SKM-1 (cell line): Measurements from ENCODE around the gene PTEN.

Source experiments
- DNase-seq: peaks from one replicate; lab custom pipeline; 2025; ENCODE audit not compliant: unreplicated experiment; lab: John Stamatoyannopoulos, UW

Gene PTEN

GRCh38 chr10:87915989-87916388 lies 52.6 kb downstream of the PTEN start:
- no peak for DNase-seq

GRCh38 chr10:87916515-87916914 lies 53.1 kb downstream of the PTEN start:
- no peak for DNase-seq

GRCh38 chr10:87918254-87918859 lies 54.9 kb downstream of the PTEN start:
- no peak for DNase-seq

- no peak for DNase-seq
Measured at GRCh38 chr10:87920538-87920937, 57.1 kb downstream of the PTEN start.

GRCh38 chr10:87921931-87922688 lies 58.7 kb downstream of the PTEN start:
- no peak for DNase-seq

- DNase-seq = no peak
Measured at GRCh38 chr10:87923233-87923632, 59.8 kb downstream of the PTEN start.

GRCh38 chr10:87925570-87925969 lies 62.1 kb downstream of the PTEN start:
- no peak for DNase-seq

GRCh38 chr10:87927091-87927490 lies 63.7 kb downstream of the PTEN start:
- DNase-seq = no peak

- DNase-seq = no peak
Measured at GRCh38 chr10:87928996-87929395, 65.6 kb downstream of the PTEN start.

- DNase-seq = no peak
Measured at GRCh38 chr10:87930141-87930540, 66.7 kb downstream of the PTEN start.

- DNase-seq = no peak
Measured at GRCh38 chr10:87930934-87931835, 67.8 kb downstream of the PTEN start.

- DNase-seq = no peak
Measured at GRCh38 chr10:87931836-87932230, 68.4 kb downstream of the PTEN start.

- no peak for DNase-seq
Measured at GRCh38 chr10:87935290-87936141, 72.1 kb downstream of the PTEN start.

GRCh38 chr10:87940210-87940609 lies 76.8 kb downstream of the PTEN start:
- no peak for DNase-seq

GRCh38 chr10:87942884-87943527 lies 79.6 kb downstream of the PTEN start:
- DNase-seq = no peak

GRCh38 chr10:87945984-87946383 lies 82.6 kb downstream of the PTEN start:
- DNase-seq = no peak

- no peak for DNase-seq
Measured at GRCh38 chr10:87952612-87953011, 89.2 kb downstream of the PTEN start.

- DNase-seq = no peak
Measured at GRCh38 chr10:87956055-87956454, 92.6 kb downstream of the PTEN start.

GRCh38 chr10:87957702-87958101 lies 94.3 kb downstream of the PTEN start:
- no peak for DNase-seq

- DNase-seq = no peak
Measured at GRCh38 chr10:87960230-87960629, 96.8 kb downstream of the PTEN start.
